HEK293T (cell line): ENCODE results near the gene NEK10.

Experiments
- BHLHE40 ChIP-seq: fragments of 450-650 bp; IDR thresholded peaks from 2 replicates; pipeline ENCODE4 v1.6.1; 2016; ENCODE audit warnings: mild to moderate bottlenecking, moderate library complexity, borderline replicate concordance
- FOXK2 ChIP-seq: fragments of 450-650 bp; IDR thresholded peaks from 2 replicates; pipeline ENCODE4 v1.6.1; 2016; ENCODE audit warnings: mild to moderate bottlenecking
- FOXM1 ChIP-seq: fragments of 450-650 bp; IDR thresholded peaks from 2 replicates; pipeline ENCODE4 v1.6.1; 2017; ENCODE audit warnings: mild to moderate bottlenecking, borderline replicate concordance
- L3MBTL2 ChIP-seq: fragments of 450-650 bp; conservative IDR thresholded peaks from 2 replicates; pipeline ENCODE4 v1.6.1; 2016; ENCODE audit warnings: mild to moderate bottlenecking
- LEF1 ChIP-seq: fragments of 450-650 bp; IDR thresholded peaks from 2 replicates; pipeline ENCODE4 v1.6.1; 2017; ENCODE audit warnings: mild to moderate bottlenecking, borderline replicate concordance
- NFRKB ChIP-seq: fragments of 450-650 bp; IDR thresholded peaks from 2 replicates; pipeline ENCODE4 v1.6.1; 2016; ENCODE audit warnings: mild to moderate bottlenecking, moderate library complexity
- SP1 ChIP-seq: fragments of 450-650 bp; IDR thresholded peaks from 2 replicates; pipeline ENCODE4 v1.6.1; 2017
- TARDBP ChIP-seq: fragments of 450-650 bp; IDR thresholded peaks from 2 replicates; pipeline ENCODE4 v1.6.1; 2016
- ZNF384 ChIP-seq: fragments of 450-650 bp; IDR thresholded peaks from 2 replicates; pipeline ENCODE4 v1.6.1; 2016

DNA sequence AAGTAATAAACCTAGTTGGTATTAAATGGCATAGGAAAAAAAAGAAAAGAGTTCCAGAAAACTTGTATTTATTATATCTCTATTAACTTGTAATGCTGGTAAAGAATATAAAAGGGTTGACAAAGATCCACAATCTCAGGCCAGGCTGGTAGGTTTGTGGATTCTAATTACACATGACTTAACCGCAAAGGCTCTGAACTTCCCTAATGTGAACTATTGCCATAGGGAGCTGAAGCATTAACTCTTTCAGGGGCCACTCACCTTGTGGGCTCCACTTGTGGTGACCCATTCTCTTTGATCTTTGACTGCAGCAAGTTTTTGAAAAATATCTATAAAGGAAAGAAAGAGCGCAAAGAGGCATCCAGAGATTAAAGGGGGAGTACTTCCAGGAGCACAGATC, 58.5 kb downstream of the NEK10 start:
- TF ChIP-seq LEF1 (no peak), SP1 (no peak), BHLHE40 (no peak), TARDBP (no peak), FOXK2 (no peak), ZNF384 (no peak), FOXM1 (no peak), L3MBTL2 (no peak), NFRKB (no peak)
